T-helper 9 cell (primary cell): ENCODE measurements around the gene TRERF1.
"Not testable (repeated sequence)": the region's sequence is repeated elsewhere in the genome, so short reads cannot be mapped to it uniquely, and the experiment has no call there.

Source experiments
- DNase-seq: peaks from one replicate; pipeline ENCODE4 v3.0.0-alpha.2; 2020

TRERF1 gene

GRCh38 chr6:42448927-42449659 lies 2.6 kb downstream of the TRERF1 start:
- no peak for DNase-seq

GRCh38 chr6:42448391-42448790 lies 3.3 kb downstream of the TRERF1 start:
- no peak for DNase-seq

GRCh38 chr6:42446996-42447395 lies 4.7 kb downstream of the TRERF1 start:
- no peak for DNase-seq

GRCh38 chr6:42446370-42446769 lies 5.4 kb downstream of the TRERF1 start:
- DNase-seq, result no peak

GRCh38 chr6:42445955-42446354 lies 5.8 kb downstream of the TRERF1 start:
- DNase-seq, result not testable (repeated sequence)

- no peak for DNase-seq
Observed at GRCh38 chr6:42443312-42444060, 8.2 kb downstream of the TRERF1 start.

- no peak for DNase-seq
Observed at GRCh38 chr6:42441697-42442081, 10.0 kb downstream of the TRERF1 start.

- no peak for DNase-seq
Observed at GRCh38 chr6:42440778-42441696, 10.7 kb downstream of the TRERF1 start.

GRCh38 chr6:42440027-42440426 lies 11.7 kb downstream of the TRERF1 start:
- no peak for DNase-seq

- DNase-seq, result no peak
Observed at GRCh38 chr6:42436825-42437224, 14.9 kb downstream of the TRERF1 start.

GRCh38 chr6:42434237-42434636 lies 17.5 kb downstream of the TRERF1 start:
- no peak for DNase-seq

- no peak for DNase-seq
Observed at GRCh38 chr6:42433409-42433808, 18.3 kb downstream of the TRERF1 start.

- no peak for DNase-seq
Observed at GRCh38 chr6:42431877-42432276, 19.8 kb downstream of the TRERF1 start.

GRCh38 chr6:42431356-42431755 lies 20.4 kb downstream of the TRERF1 start:
- no peak for DNase-seq

GRCh38 chr6:42429836-42430235 lies 21.9 kb downstream of the TRERF1 start:
- no peak for DNase-seq

- DNase-seq, result no peak
Observed at GRCh38 chr6:42429042-42429585, 22.6 kb downstream of the TRERF1 start.

- DNase-seq, result no peak
Observed at GRCh38 chr6:42428326-42429041, 23.2 kb downstream of the TRERF1 start.

- DNase-seq, result no peak
Observed at GRCh38 chr6:42427871-42428270, 23.9 kb downstream of the TRERF1 start.

- no peak for DNase-seq
Observed at GRCh38 chr6:42426191-42426590, 25.5 kb downstream of the TRERF1 start.

- DNase-seq, result no peak
Observed at GRCh38 chr6:42424906-42425474, 26.7 kb downstream of the TRERF1 start.

- DNase-seq, result no peak
Observed at GRCh38 chr6:42423244-42423643, 28.5 kb downstream of the TRERF1 start.

GRCh38 chr6:42420741-42421140 lies 31.0 kb downstream of the TRERF1 start:
- DNase-seq, result no peak
